Left ventricle myocardium inferior (tissue), 1 donor: ENCODE results near the gene PIP5K1C. TPM values are rescaled to one million over a fixed set of nuclear protein-coding genes. Genes with fewer than 3 reads are reported as not detected.

Experiments used
- DNase-seq: peaks from one replicate; pipeline ENCODE4 v3.0.0-alpha.2; 2020
- H3K27ac ChIP-seq: fragments of 200-600 bp; replicated peaks from 2 replicates; pipeline ENCODE4 v1.8.0; 2021
- H3K27me3 ChIP-seq: fragments of 200-600 bp; 2 replicates; pipeline ENCODE4 v1.8.0; 2021; ENCODE audit warnings: low read depth
- H3K36me3 ChIP-seq: fragments of 200-600 bp; 2 replicates; pipeline ENCODE4 v1.8.0; 2021
- H3K4me1 ChIP-seq: fragments of 200-600 bp; 2 replicates; pipeline ENCODE4 v1.8.0; 2021
- H3K4me3 ChIP-seq: fragments of 200-600 bp; 2 replicates; pipeline ENCODE4 v1.8.0; 2021; ENCODE audit warnings: mild to moderate bottlenecking, moderate library complexity
- H3K9me3 ChIP-seq: fragments of 200-600 bp; replicated peaks from 2 replicates; pipeline ENCODE4 v1.8.0; 2021
- intact Hi-C: fragments of 100-400 bp; cut with micrococcal nuclease; formaldehyde crosslinking; loops from one replicate; pipeline ENCODE4 v1.11.0; 2022
- total RNA-seq: library from RNA; stranded (reverse); fragmentation: NEBNext Ultra II Directional; extraction: Animal tissue kit (Norgen Biotek cat#: 25700); gene quantifications from one replicate; pipeline ENCODE4 v1.2.1, GENCODE V29; 2021
- TF ChIP-seq, protein P1 (sequence below): fragments of 200-600 bp; IDR thresholded peaks from 2 replicates; pipeline ENCODE4 v1.8.0; 2021; ENCODE audit warnings: antibody characterized with exemption, mild to moderate bottlenecking, borderline replicate concordance
- donor health status: DM: no; HTN: yes; CAD: no; lungs with severe emphysema.

PIP5K1C gene
- total RNA-seq, 1 donor from 2014 or later = 31.6 TPM

DNA sequence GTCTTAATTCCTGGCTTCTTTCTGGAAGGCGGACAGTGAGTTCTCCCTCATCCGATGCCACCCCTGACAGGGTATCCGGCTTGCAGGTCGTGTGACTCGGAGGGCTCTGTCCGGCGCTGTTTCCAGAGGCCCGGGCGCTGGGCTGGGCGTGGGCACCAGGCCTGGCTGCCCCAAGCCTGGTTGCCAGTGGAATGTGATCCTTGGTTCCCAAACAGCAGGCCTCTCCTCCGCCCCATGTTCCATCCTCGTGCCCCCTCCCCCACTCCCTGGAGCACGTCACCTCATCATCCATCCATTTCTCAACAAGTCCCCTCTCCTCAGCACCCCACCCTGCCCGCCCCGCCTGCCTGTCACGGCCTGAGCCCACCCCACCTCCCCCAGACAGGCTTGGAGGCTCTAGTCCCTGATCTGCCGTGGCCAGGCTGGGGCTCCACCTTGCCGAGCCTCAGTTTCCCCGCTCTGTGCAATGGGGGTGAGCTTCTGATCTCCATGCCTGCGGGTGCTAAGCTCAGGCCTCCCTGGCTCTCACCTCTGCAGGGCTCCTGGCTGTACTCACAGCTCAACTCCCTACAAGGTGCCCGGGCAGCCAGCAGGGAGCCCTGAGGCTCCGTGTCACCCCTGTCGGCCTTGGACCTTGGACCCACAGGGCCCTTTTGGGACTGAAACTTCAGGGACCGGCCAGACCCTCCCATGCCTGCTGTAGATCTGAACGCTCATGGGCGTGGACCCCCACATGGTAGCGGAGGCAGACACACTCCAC lies 95.9 kb downstream of the PIP5K1C start:
- H3K4me3 ChIP-seq = peak overlapping the region; percentile 72
- peaks cover 30% of the 10 kb centered on the region for H3K27me3 ChIP-seq
- intact Hi-C loops = no loop called here
- H3K9me3 ChIP-seq = no peaks in the 10 kb centered on the region
- peak overlapping the region; percentile 92 for H3K27ac ChIP-seq
- no peak for DNase-seq
- peaks cover 4% of the 10 kb centered on the region for H3K36me3 ChIP-seq
- peaks cover 57% of the 10 kb centered on the region for H3K4me1 ChIP-seq
- TF ChIP-seq, protein P1, sequence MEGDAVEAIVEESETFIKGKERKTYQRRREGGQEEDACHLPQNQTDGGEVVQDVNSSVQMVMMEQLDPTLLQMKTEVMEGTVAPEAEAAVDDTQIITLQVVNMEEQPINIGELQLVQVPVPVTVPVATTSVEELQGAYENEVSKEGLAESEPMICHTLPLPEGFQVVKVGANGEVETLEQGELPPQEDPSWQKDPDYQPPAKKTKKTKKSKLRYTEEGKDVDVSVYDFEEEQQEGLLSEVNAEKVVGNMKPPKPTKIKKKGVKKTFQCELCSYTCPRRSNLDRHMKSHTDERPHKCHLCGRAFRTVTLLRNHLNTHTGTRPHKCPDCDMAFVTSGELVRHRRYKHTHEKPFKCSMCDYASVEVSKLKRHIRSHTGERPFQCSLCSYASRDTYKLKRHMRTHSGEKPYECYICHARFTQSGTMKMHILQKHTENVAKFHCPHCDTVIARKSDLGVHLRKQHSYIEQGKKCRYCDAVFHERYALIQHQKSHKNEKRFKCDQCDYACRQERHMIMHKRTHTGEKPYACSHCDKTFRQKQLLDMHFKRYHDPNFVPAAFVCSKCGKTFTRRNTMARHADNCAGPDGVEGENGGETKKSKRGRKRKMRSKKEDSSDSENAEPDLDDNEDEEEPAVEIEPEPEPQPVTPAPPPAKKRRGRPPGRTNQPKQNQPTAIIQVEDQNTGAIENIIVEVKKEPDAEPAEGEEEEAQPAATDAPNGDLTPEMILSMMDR = no peak

DNA sequence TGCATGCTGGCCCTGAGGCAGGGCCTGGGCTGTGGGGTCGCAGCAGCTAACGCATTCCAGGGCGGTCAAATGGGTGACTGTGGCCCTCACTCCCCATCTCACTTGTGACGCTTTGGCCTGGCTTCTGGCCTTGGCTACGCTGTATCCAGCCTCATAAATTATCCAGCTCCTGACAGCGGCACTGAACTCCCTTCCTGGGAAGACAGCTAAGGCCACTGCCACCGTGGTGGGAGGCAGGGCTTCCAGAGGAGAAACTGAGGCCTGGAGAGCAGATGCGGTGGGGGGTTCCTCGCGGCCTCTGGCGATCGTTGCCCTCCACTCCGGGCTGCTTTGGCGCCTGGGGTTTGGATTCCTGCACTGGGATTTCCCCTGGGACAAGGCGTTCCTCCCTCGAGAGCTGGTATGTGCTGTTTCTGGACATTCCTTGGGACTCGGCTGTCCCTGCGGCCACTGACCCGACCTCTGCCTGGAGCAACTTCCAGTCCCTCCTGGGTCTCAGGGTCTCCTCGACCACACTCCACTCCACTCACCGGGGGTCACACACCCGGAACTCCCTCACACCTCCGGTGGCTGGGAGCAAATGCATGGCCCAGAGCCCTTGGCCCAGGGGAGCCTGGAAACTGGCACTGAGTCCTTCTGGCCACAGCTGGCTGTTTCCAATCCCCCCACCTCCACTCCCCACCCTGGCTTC lies 97.0 kb downstream of the PIP5K1C start:
- intact Hi-C loops = no loop called here
- no peak for DNase-seq
- TF ChIP-seq, protein P1 = no peak
- Histone ChIP-seq H3K9me3 (no peaks in the 10 kb centered on the region), H3K4me3 (no peak overlapping the region), H3K4me1 (peaks cover 45% of the 10 kb centered on the region), H3K36me3 (peaks cover 4% of the 10 kb centered on the region), H3K27ac (peak overlapping the region; percentile 92), H3K27me3 (peaks cover 30% of the 10 kb centered on the region)

DNA sequence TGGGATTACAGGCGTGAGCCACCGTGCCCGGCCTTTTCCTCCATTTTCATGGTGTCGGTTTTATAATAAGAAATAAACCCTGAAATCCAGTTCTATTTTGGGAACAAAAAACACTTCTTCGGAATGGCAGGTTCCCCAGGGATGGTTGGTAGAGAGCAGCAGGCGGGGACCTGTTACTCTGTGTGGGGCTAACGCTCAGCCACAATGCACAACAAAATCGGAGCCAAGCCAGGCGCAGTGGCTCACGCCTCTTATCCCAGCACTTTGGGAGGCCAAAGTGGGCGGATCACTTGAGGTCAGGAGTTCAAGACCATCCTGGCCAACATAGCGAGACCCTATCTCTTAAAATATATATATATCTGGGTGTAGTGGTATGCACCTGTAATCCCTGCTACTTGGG lies 99.2 kb downstream of the PIP5K1C start:
- Histone ChIP-seq H3K27ac (no peak overlapping the region), H3K36me3 (peaks cover 4% of the 10 kb centered on the region), H3K9me3 (no peaks in the 10 kb centered on the region), H3K27me3 (peaks cover 24% of the 10 kb centered on the region), H3K4me1 (peaks cover 23% of the 10 kb centered on the region), H3K4me3 (no peak overlapping the region)
- TF ChIP-seq, protein P1 = no peak
- no peak for DNase-seq
- intact Hi-C loops = no loop called here

DNA sequence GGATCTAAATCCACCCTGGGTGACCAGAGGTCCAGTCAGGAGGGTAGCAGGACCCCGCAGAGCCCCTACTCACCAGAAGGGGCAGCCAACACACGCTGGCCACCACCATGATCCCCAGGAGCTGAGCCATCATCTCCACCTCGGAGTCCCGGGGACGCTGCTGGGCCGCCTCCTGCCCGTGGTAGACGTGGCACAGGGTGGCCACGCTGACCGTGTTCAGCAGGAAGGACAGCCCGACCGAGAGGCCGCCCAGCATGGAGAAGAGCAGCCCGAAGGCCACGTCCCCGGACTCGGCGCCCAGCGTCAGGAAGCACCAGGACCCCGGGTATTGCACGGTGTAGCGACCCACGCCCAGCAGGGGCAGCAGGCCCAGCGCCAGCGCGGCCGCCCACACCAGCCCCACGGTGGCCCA lies 100.5 kb downstream of the PIP5K1C start:
- DNase-seq = no peak
- intact Hi-C loops = no loop called here

DNA sequence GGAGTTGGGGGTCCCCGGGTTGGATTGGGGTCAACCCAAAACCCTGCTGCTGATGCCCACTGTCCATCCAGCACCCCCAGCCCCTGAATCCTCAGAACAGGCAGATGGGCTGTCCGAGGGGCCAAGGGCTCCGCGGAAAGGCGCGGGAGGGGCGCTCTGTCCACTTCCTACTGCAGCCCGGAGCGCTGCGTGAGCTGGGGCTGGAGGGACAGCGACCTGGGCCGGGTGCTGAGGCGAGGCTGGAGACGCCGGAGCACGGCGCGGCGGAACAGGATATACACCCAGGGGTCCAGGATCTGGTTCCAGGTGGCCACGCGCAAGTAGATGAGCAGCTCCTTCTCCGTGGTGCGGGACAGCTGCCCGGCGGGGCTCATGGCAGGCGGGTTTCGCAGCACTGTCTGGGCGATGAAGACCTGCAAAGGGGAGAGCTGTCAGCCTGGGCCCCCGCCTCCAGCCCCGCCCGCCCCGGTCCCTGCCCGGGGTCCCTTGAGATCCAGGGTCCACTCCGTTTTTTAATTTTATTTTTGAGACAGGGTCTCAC lies 104.7 kb downstream of the PIP5K1C start:
- Histone ChIP-seq H3K36me3 (peaks cover 4% of the 10 kb centered on the region), H3K4me3 (no peak overlapping the region), H3K9me3 (no peaks in the 10 kb centered on the region), H3K27ac (no peak overlapping the region), H3K4me1 (peaks cover 7% of the 10 kb centered on the region), H3K27me3 (peaks cover 10% of the 10 kb centered on the region)
- DNase-seq = no peak
- intact Hi-C loops = no loop called here
- TF ChIP-seq, protein P1 = no peak

More for the DNA sequence above, 100.5 kb downstream of the PIP5K1C start:
- Histone ChIP-seq H3K27me3 (peaks cover 22% of the 10 kb centered on the region), H3K9me3 (no peaks in the 10 kb centered on the region), H3K27ac (no peak overlapping the region), H3K4me3 (no peak overlapping the region), H3K4me1 (peaks cover 18% of the 10 kb centered on the region), H3K36me3 (peaks cover 4% of the 10 kb centered on the region)
- TF ChIP-seq, protein P1 = no peak
